Stomach smooth muscle (tissue), 2 donors: ENCODE results near the gene CD1C.
"Not testable (repeated sequence)": the region's sequence is repeated elsewhere in the genome, so short reads cannot be mapped to it uniquely, and the experiment has no call there.

Experiments used
- H3K27ac ChIP-seq: one replicate; pipeline ENCODE4 v1.7.0; 2013; ENCODE audit warnings: mild to moderate bottlenecking, low read length, inconsistent platforms
- H3K27me3 ChIP-seq, 2 donors: one replicate each; pipeline ENCODE4 v1.7.0; 2013; ENCODE audit warnings: low read length in 2 of 2; ENCODE audit not compliant: insufficient read depth in 2 of 2, control insufficient read depth in 1 of 2
- H3K36me3 ChIP-seq, 2 donors: one replicate each; pipeline ENCODE4 v1.7.0; 2013; ENCODE audit warnings: low read length in 2 of 2; ENCODE audit not compliant: control insufficient read depth in 2 of 2, insufficient read depth in 2 of 2
- H3K4me1 ChIP-seq: one replicate; pipeline ENCODE4 v1.7.0; 2013; ENCODE audit warnings: low read length; ENCODE audit not compliant: control insufficient read depth, insufficient read depth
- H3K4me3 ChIP-seq, 2 donors: one replicate each; pipeline ENCODE4 v1.7.0; 2013; ENCODE audit warnings: low read length in 2 of 2
- H3K9ac ChIP-seq, 2 donors: one replicate each; pipeline ENCODE4 v1.7.0; 2013; ENCODE audit warnings: low read length in 2 of 2, mild to moderate bottlenecking in 1 of 2
- H3K9me3 ChIP-seq, 2 donors: one replicate each; pipeline ENCODE4 v1.7.0; 2013; ENCODE audit warnings: low read length in 2 of 2; ENCODE audit not compliant: control insufficient read depth in 2 of 2
- donor health status: healthy.
- donor health status: Pancreatic carcinoma.

Gene CD1C

GRCh38 chr1:158335213-158335532 is 45.5 kb downstream of the CD1C start:
- no peak overlapping the region for H3K27ac ChIP-seq
- H3K4me3 ChIP-seq, result no peak overlapping the region
- H3K4me1 ChIP-seq, result no peaks in the 10 kb centered on the region
- no peak overlapping the region for H3K9ac ChIP-seq
- H3K9me3 ChIP-seq, result no peaks in the 10 kb centered on the region
- H3K36me3 ChIP-seq, result no peaks in the 10 kb centered on the region
- no peaks in the 10 kb centered on the region for H3K27me3 ChIP-seq

GRCh38 chr1:158336413-158336812 is 46.7 kb downstream of the CD1C start:
- not testable (repeated sequence) for H3K27ac ChIP-seq, H3K27me3 ChIP-seq, H3K4me1 ChIP-seq, H3K9me3 ChIP-seq, H3K4me3 ChIP-seq, H3K36me3 ChIP-seq, H3K9ac ChIP-seq
